ENCODE measurements around the gene FXR2.
A peak's percentile ranks its signal among the peaks of the same experiment; 100 is the strongest.

FXR2 gene

GRCh38 chr17:7577327-7578199 is 37.1 kb downstream of the FXR2 start:
- TF ChIP-seq POLR2AphosphoS5 (IDR thresholded peaks at IDR 0.05; ENCODE audit: low read depth, low read length) (peak; percentile 11; the same call in 1 of the 2 replicates), FOXP2 (optimal IDR thresholded peaks at IDR 0.05; ENCODE audit: borderline replicate concordance, extremely low read depth, extremely low read length, insufficient read depth) (no peak)

GRCh38 chr17:7576432-7576937 is 38.2 kb downstream of the FXR2 start:
- TF ChIP-seq REST (IDR thresholded peaks at IDR 0.05; ENCODE audit: insufficient read depth in 1 of 2, low read depth in 2 of 2, low read length in 2 of 2) = no peak
- TF ChIP-seq POLR2AphosphoS5 (IDR thresholded peaks at IDR 0.05; ENCODE audit: low read depth, low read length) = peak; percentile 67
- no peak for TF ChIP-seq SIN3A (IDR thresholded peaks at IDR 0.05; ENCODE audit: borderline replicate concordance, insufficient read depth, low read length)

GRCh38 chr17:7575959-7576358 is 38.7 kb downstream of the FXR2 start:
- no peak for TF ChIP-seq SIN3A (IDR thresholded peaks at IDR 0.05; ENCODE audit: borderline replicate concordance, insufficient read depth, low read length)
- TF ChIP-seq POLR2AphosphoS5 (IDR thresholded peaks at IDR 0.05; ENCODE audit: low read depth, low read length) = no peak
- no peak for TF ChIP-seq REST (IDR thresholded peaks at IDR 0.05; ENCODE audit: insufficient read depth in 1 of 2, low read depth in 2 of 2, low read length in 2 of 2)
- no peak for TF ChIP-seq FOXP2 (optimal IDR thresholded peaks at IDR 0.05; ENCODE audit: borderline replicate concordance, extremely low read depth, extremely low read length, insufficient read depth)
- TF ChIP-seq TAF1 (IDR thresholded peaks at IDR 0.05; ENCODE audit: borderline replicate concordance, insufficient read depth, low read length) = no peak

GRCh38 chr17:7575481-7575883 is 39.2 kb downstream of the FXR2 start:
- TF ChIP-seq POLR2AphosphoS5 (IDR thresholded peaks at IDR 0.05; ENCODE audit: low read depth, low read length) (no peak), REST (IDR thresholded peaks at IDR 0.05; ENCODE audit: insufficient read depth in 1 of 2, low read depth in 2 of 2, low read length in 2 of 2) (no peak), TAF1 (IDR thresholded peaks at IDR 0.05; ENCODE audit: borderline replicate concordance, insufficient read depth, low read length) (no peak), SIN3A (IDR thresholded peaks at IDR 0.05; ENCODE audit: borderline replicate concordance, insufficient read depth, low read length) (no peak), FOXP2 (optimal IDR thresholded peaks at IDR 0.05; ENCODE audit: borderline replicate concordance, extremely low read depth, extremely low read length, insufficient read depth) (no peak)

- TF ChIP-seq REST (IDR thresholded peaks at IDR 0.05; ENCODE audit: insufficient read depth in 1 of 2, low read depth in 2 of 2, low read length in 2 of 2) = no peak
- peak; percentile 22 for TF ChIP-seq POLR2AphosphoS5 (IDR thresholded peaks at IDR 0.05; ENCODE audit: low read depth, low read length)
- no peak for TF ChIP-seq TAF1 (IDR thresholded peaks at IDR 0.05; ENCODE audit: borderline replicate concordance, insufficient read depth, low read length)
- no peak for TF ChIP-seq FOXP2 (optimal IDR thresholded peaks at IDR 0.05; ENCODE audit: borderline replicate concordance, extremely low read depth, extremely low read length, insufficient read depth)
- no peak for TF ChIP-seq SIN3A (IDR thresholded peaks at IDR 0.05; ENCODE audit: borderline replicate concordance, insufficient read depth, low read length)
Measured at GRCh38 chr17:7574176-7574953, 40.3 kb downstream of the FXR2 start.
